ENCODE measurements around the gene KNSTRN. TPM values are rescaled to one million over a fixed set of nuclear protein-coding genes. Genes with fewer than 3 reads are reported as not detected.

KNSTRN gene
- total and polyA plus RNA-seq, 2 of the 4 experiments (the other 2 are of a cell fraction) = 33.1 to 73.5 TPM

DNA sequence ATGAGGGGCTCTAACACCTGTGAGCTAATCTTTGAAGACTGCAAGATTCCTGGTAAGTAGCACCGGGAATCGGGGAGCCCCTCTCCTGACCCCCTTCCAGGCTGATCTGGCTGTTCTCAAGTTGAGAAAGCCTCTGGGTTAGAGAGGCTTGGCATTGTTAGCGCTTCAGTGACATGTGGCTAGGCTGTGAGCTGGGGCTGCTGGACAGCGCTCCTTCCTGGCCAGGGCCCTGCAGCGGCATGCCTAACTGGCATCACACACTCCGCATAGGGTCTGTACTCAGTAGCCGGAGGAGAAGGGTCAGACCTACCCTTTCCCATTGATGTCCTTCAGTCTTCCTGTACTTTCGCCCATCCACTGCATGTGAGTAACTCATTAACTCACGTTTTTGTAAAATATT, 30.5 kb downstream of the KNSTRN start:
- H4K91ac ChIP-seq (ENCODE audit: insufficient read depth, low read depth, low read length) = no peak overlapping the region
- ATAC-seq (ENCODE audit: low read depth) (no peak), DNase-seq (no peak)
- no peaks in the 10 kb centered on the region for H3K9me1 ChIP-seq (ENCODE audit: insufficient read depth, low read length)
- H4K8ac ChIP-seq (ENCODE audit: low read depth in 2 of 2, low read length in 2 of 2) = no peak overlapping the region
- no peak overlapping the region for H2BK20ac ChIP-seq (ENCODE audit: low read depth, low read length)
- no peaks in the 10 kb centered on the region for H3K4me1 ChIP-seq (ENCODE audit: control insufficient read depth, insufficient read depth, low read length)
- no peak overlapping the region for H2AK9ac ChIP-seq (replicated peaks; ENCODE audit: low read depth, low read length, poor library complexity)
- H2AFZ ChIP-seq (replicated peaks; ENCODE audit: low read length, poor library complexity) = no peak overlapping the region
- peaks cover 59% of the 10 kb centered on the region for H3K36me3 ChIP-seq (ENCODE audit: control insufficient read depth, insufficient read depth, low read length)
- no peak overlapping the region for H3K27ac ChIP-seq (ENCODE audit: insufficient read depth, low read length)
- intact Hi-C loops (cut with micrococcal nuclease) = no loop called here
- ChIA-PET CTCF (interaction anchor here (0.6 kb wide), 1 partner anchor 266 kb away, joined by 3 read pairs; no protein-coding TSS in a partner anchor), POLR2A (ENCODE audit: unreplicated experiment) (no interaction called here)
- peaks cover 0 to 15% of the 10 kb centered on the region in 2 experiments; a peak in 3 of 4 replicates for H3K79me1 ChIP-seq (ENCODE audit: low read depth in 1 of 2, low read length in 2 of 2)
- 100% methylated on average over 4 of the region's 9 CpGs; no CpG with 5 or more reads in 1 of the 2 experiments for WGBS, 2 experiments (ENCODE audit: extremely low coverage in 2 of 2, insufficient read length in 1 of 2)
- no peaks in the 10 kb centered on the region for H3K9me3 ChIP-seq (ENCODE audit: control insufficient read depth, insufficient read depth, low read length)
- no peak overlapping the region for H2BK5ac ChIP-seq (ENCODE audit: low read depth, low read length, poor library complexity, severe bottlenecking)
- H4K20me1 ChIP-seq (ENCODE audit: insufficient read depth, low read length) = no peaks in the 10 kb centered on the region
- H4K5ac ChIP-seq (ENCODE audit: low read depth, low read length) = no peak overlapping the region
- dilution Hi-C loops (cut with HindIII; ENCODE audit: low sequenced_read_pairs, unreplicated experiment) = no loop called here
- no peak overlapping the region for H2AK5ac ChIP-seq (ENCODE audit: low read depth, low read length)
- no peak overlapping the region for H3K18ac ChIP-seq (ENCODE audit: low read depth, low read length)
- H3K4ac ChIP-seq (ENCODE audit: low read depth, low read length) = no peak overlapping the region
- no TSS peak for BruUV-seq (replicated peaks)
- H2BK120ac ChIP-seq (ENCODE audit: low read depth, low read length) = no peak overlapping the region
- no peak overlapping the region for H3K56ac ChIP-seq (ENCODE audit: extremely low read depth, insufficient read depth, low read length)
- no peak overlapping the region for H3K4me2 ChIP-seq (ENCODE audit: low read depth, low read length)
- no peak overlapping the region for H3K9ac ChIP-seq (ENCODE audit: low read depth, low read length)
- H3K4me3 ChIP-seq (ENCODE audit: insufficient read depth, low read depth, low read length) = no peak overlapping the region
- no peak overlapping the region for H3K23ac ChIP-seq (ENCODE audit: low read depth, low read length)
- no peak overlapping the region for H3K14ac ChIP-seq (replicated peaks; ENCODE audit: low read depth, low read length)
- H2BK15ac ChIP-seq (ENCODE audit: low read depth, low read length) = no peak overlapping the region
- TF ChIP-seq MAFK (IDR thresholded peaks at IDR 0.05; ENCODE audit: low read depth, low read length) (no peak), CEBPB (IDR thresholded peaks at IDR 0.05; ENCODE audit: low read depth, low read length) (no peak), MXI1 (IDR thresholded peaks at IDR 0.05; ENCODE audit: borderline replicate concordance, low read depth, low read length) (no peak), CHD1 (IDR thresholded peaks at IDR 0.05; ENCODE audit: low read depth, low read length) (no peak)
- in situ Hi-C loops (cut with MboI; ENCODE audit: low sequenced_read_pairs) = no loop called here
- no peaks in the 10 kb centered on the region for H3K27me3 ChIP-seq (ENCODE audit: control insufficient read depth, insufficient read depth, low read length)
